ENCODE data around the gene TOB2. TPM values are rescaled to one million over a fixed set of nuclear protein-coding genes. Genes with fewer than 3 reads are reported as not detected.

Gene TOB2
- total and polyA plus RNA-seq, 9 of the 15 experiments (the other 6 are each of a cell fraction or from before 2014, with no cell fraction given): 3.3 to 20.5 (median 7.3) TPM

- TF ChIP-seq YBX1 (IDR thresholded peaks at IDR 0.05) (no peak), ZNF224 (CRISPR knock-in tag; IDR thresholded peaks at IDR 0.05) (no peak), E2F8 (IDR thresholded peaks at IDR 0.05; ENCODE audit: low read depth, partially characterized antibody) (no peak), RBM22 (IDR thresholded peaks at IDR 0.05; ENCODE audit: low read depth, low read length, poor library complexity, severe bottlenecking) (no peak), MAZ (CRISPR knock-in tag; conservative IDR thresholded peaks at IDR 0.05 in 1 of 2, IDR thresholded peaks at IDR 0.05 in 1 of 2) (0 out of 4 replicates have a peak, but pooled peaks of 1 of the 2 experiments have one; percentile 31), ATF3 (IDR thresholded peaks at IDR 0.05) (no peak), ATF3 (CRISPR knock-in tag; conservative IDR thresholded peaks at IDR 0.05) (no peak), ZBTB11 (CRISPR knock-in tag; IDR thresholded peaks at IDR 0.05) (peak in 1 of 3 experiments; percentile 38; a peak in 1 of 6 replicates), ZC3H4 (CRISPR knock-in tag; IDR thresholded peaks at IDR 0.05; ENCODE audit: borderline replicate concordance) (0 out of 2 replicates have a peak, but pooled peaks have one; percentile 48), HIVEP1 (CRISPR knock-in tag; IDR thresholded peaks at IDR 0.05) (no peak), MCM7 (IDR thresholded peaks at IDR 0.05) (no peak), ZNF57 (CRISPR knock-in tag; IDR thresholded peaks at IDR 0.05) (no peak), PCBP2 (IDR thresholded peaks at IDR 0.05; ENCODE audit: low read depth, low read length, poor library complexity, severe bottlenecking) (no peak), PHF8 (IDR thresholded peaks at IDR 0.05; ENCODE audit: borderline replicate concordance, low read length) (peak; percentile 56; the same call in 1 of the 2 replicates), ETV6 (IDR thresholded peaks at IDR 0.05; ENCODE audit: borderline replicate concordance in 1 of 2, low read depth in 2 of 2, low read length in 1 of 2) (no peak), ETV6 (CRISPR knock-in tag; IDR thresholded peaks at IDR 0.05; ENCODE audit: borderline replicate concordance) (no peak), MBD1 (CRISPR knock-in tag; IDR thresholded peaks at IDR 0.05) (no peak), LCOR (CRISPR knock-in tag; IDR thresholded peaks at IDR 0.05) (0 out of 2 replicates have a peak, but pooled peaks have one; percentile 9)
Observed at GRCh38 chr22:41469218-41469851, 22.7 kb upstream of the TOB2 start (continued).

Measured in K562 (cell line).